Measurements from ENCODE around the gene CPNE8. TPM values are rescaled to one million over a fixed set of nuclear protein-coding genes. Genes with fewer than 3 reads are reported as not detected.

Gene CPNE8
- total and polyA plus RNA-seq, 2 of the 4 experiments (the other 2 are of a cell fraction), result not detected

- no peak overlapping the region for H3K4ac ChIP-seq (ENCODE audit: low read depth, low read length)
- H3K18ac ChIP-seq (ENCODE audit: low read depth, low read length), result no peak overlapping the region
- H2AK5ac ChIP-seq (ENCODE audit: low read depth, low read length), result no peak overlapping the region
- no peak overlapping the region for H4K91ac ChIP-seq (ENCODE audit: insufficient read depth, low read depth, low read length)
- no peak for DNase-seq
- no peak overlapping the region for H2BK120ac ChIP-seq (ENCODE audit: low read depth, low read length)
- H3K23ac ChIP-seq (ENCODE audit: low read depth, low read length), result no peak overlapping the region
- no peak overlapping the region for H3K4me3 ChIP-seq (ENCODE audit: insufficient read depth, low read depth, low read length)
- no peak overlapping the region for H2BK15ac ChIP-seq (ENCODE audit: low read depth, low read length)
- no peak overlapping the region for H2AFZ ChIP-seq (replicated peaks; ENCODE audit: low read length, poor library complexity)
- CTCF ChIA-PET, result no interaction called here
- H3K79me1 ChIP-seq (ENCODE audit: low read depth in 1 of 2, low read length in 2 of 2), result no peaks in the 10 kb centered on the region
- in situ Hi-C loops (cut with MboI; ENCODE audit: low sequenced_read_pairs) (no loop called here), intact Hi-C loops (cut with micrococcal nuclease) (no loop called here), dilution Hi-C loops (cut with HindIII; ENCODE audit: low sequenced_read_pairs, unreplicated experiment) (no loop called here)
- no peak overlapping the region for H4K5ac ChIP-seq (ENCODE audit: low read depth, low read length)
- no peak overlapping the region for H3K4me2 ChIP-seq (ENCODE audit: low read depth, low read length)
- no peak overlapping the region for H2BK20ac ChIP-seq (ENCODE audit: low read depth, low read length)
- no peak overlapping the region for H3K27ac ChIP-seq (ENCODE audit: insufficient read depth, low read length)
- no TSS peak for BruUV-seq (replicated peaks)
- H3K9me1 ChIP-seq (ENCODE audit: insufficient read depth, low read length), result no peaks in the 10 kb centered on the region
- no peak overlapping the region for H3K14ac ChIP-seq (replicated peaks; ENCODE audit: low read depth, low read length)
- no peaks in the 10 kb centered on the region for H3K27me3 ChIP-seq (ENCODE audit: control insufficient read depth, insufficient read depth, low read length)
- no peak for ATAC-seq (ENCODE audit: low read depth)
- H3K9ac ChIP-seq (ENCODE audit: low read depth, low read length), result no peak overlapping the region
- H3K36me3 ChIP-seq (ENCODE audit: control insufficient read depth, insufficient read depth, low read length), result no peaks in the 10 kb centered on the region
- H4K8ac ChIP-seq (ENCODE audit: low read depth in 2 of 2, low read length in 2 of 2), result no peak overlapping the region
- no peak overlapping the region for H3K56ac ChIP-seq (ENCODE audit: extremely low read depth, insufficient read depth, low read length)
- H3K9me3 ChIP-seq (ENCODE audit: control insufficient read depth, insufficient read depth, low read length), result peaks cover 3% of the 10 kb centered on the region; the same call in 1 of the 2 replicates
- H4K20me1 ChIP-seq (ENCODE audit: insufficient read depth, low read length), result no peaks in the 10 kb centered on the region
- no CpG with 5 or more reads among the region's 1 CpG for WGBS, 2 experiments (ENCODE audit: extremely low coverage in 2 of 2, insufficient read length in 1 of 2)
- POLR2A ChIA-PET (ENCODE audit: unreplicated experiment), result no interaction called here
- no peak overlapping the region for H2AK9ac ChIP-seq (replicated peaks; ENCODE audit: low read depth, low read length, poor library complexity)
- H2BK5ac ChIP-seq (ENCODE audit: low read depth, low read length, poor library complexity, severe bottlenecking), result no peak overlapping the region
- TF ChIP-seq SMC3 (IDR thresholded peaks at IDR 0.05; ENCODE audit: low read depth, low read length) (no peak), CEBPB (IDR thresholded peaks at IDR 0.05; ENCODE audit: low read depth, low read length) (no peak), FOS (IDR thresholded peaks at IDR 0.05; ENCODE audit: low read depth, low read length) (no peak), BHLHE40 (IDR thresholded peaks at IDR 0.05; ENCODE audit: low read depth, low read length) (no peak), MXI1 (IDR thresholded peaks at IDR 0.05; ENCODE audit: borderline replicate concordance, low read depth, low read length) (no peak), ELK1 (IDR thresholded peaks at IDR 0.05; ENCODE audit: borderline replicate concordance, low read depth, low read length) (no peak)
- no peaks in the 10 kb centered on the region for H3K4me1 ChIP-seq (ENCODE audit: control insufficient read depth, insufficient read depth, low read length)
Observed at GRCh38 chr12:38771871-38772270, 133.5 kb downstream of the CPNE8 start.
